Astrocyte (in vitro differentiated cells and primary cell): ENCODE measurements around the gene TTC7B. TPM values are rescaled to one million over a fixed set of nuclear protein-coding genes. Genes with fewer than 3 reads are reported as not detected.
"Not testable (repeated sequence)": the region's sequence is repeated elsewhere in the genome, so short reads cannot be mapped to it uniquely, and the experiment has no call there.

Source experiments
- DNase-seq: peaks from one replicate; pipeline ENCODE4 v3.0.0-alpha.2; 2010; ENCODE audit warnings: low read depth
- FAIRE-seq: peaks from 2 replicates; lab custom pipeline; 2011; peaks lifted over from hg19 to GRCh38; lab: Jason Lieb, UNC
- H2AFZ ChIP-seq: 2 replicates; pipeline ENCODE4 v1.6.0; 2012; ENCODE audit warnings: low read depth, low read length, inconsistent platforms
- H3K27ac ChIP-seq: 2 replicates; pipeline ENCODE4 v1.5.1; 2011; ENCODE audit warnings: low read depth, low read length, inconsistent platforms
- H3K27me3 ChIP-seq: 2 replicates; pipeline ENCODE4 v1.6.0; 2011; ENCODE audit warnings: low read length, inconsistent platforms; ENCODE audit not compliant: insufficient read depth
- H3K36me3 ChIP-seq: 2 replicates; pipeline ENCODE4 v1.5.1; 2011; ENCODE audit warnings: low read length, inconsistent platforms; ENCODE audit not compliant: insufficient read depth
- H3K4me1 ChIP-seq: 2 replicates; pipeline ENCODE4 v1.5.1; 2011; ENCODE audit warnings: low read length, inconsistent platforms; ENCODE audit not compliant: insufficient read depth
- H3K4me2 ChIP-seq: 2 replicates; pipeline ENCODE4 v1.6.0; 2012; ENCODE audit warnings: low read length, inconsistent platforms
- H3K4me3 ChIP-seq: 2 replicates; pipeline ENCODE4 v1.5.1; 2011; ENCODE audit warnings: low read depth, mild to moderate bottlenecking, low read length, inconsistent platforms; ENCODE audit not compliant: insufficient read depth
- H3K79me2 ChIP-seq: 2 replicates; pipeline ENCODE4 v1.6.0; 2012; ENCODE audit warnings: mild to moderate bottlenecking, low read length, inconsistent platforms; ENCODE audit not compliant: insufficient read depth
- H3K9ac ChIP-seq: 2 replicates; pipeline ENCODE4 v1.6.0; 2012; ENCODE audit warnings: mild to moderate bottlenecking, low read length, inconsistent platforms
- H3K9me3 ChIP-seq: 2 replicates; pipeline ENCODE4 v1.5.1; 2012; ENCODE audit warnings: low read depth, mild to moderate bottlenecking, low read length, inconsistent platforms; ENCODE audit not compliant: insufficient read depth
- H4K20me1 ChIP-seq: 2 replicates; pipeline ENCODE4 v1.6.0; 2012; ENCODE audit warnings: low read length, inconsistent platforms; ENCODE audit not compliant: insufficient read depth
- H3K27ac Mint-ChIP-seq: one replicate; pipeline ENCODE4 v1.8.0; 2021; ENCODE audit warnings: mild to moderate bottlenecking, mixed read lengths; ENCODE audit not compliant: unreplicated experiment
- H3K27me3 Mint-ChIP-seq: one replicate; pipeline ENCODE4 v1.8.0; 2021; ENCODE audit warnings: low read depth, mixed read lengths; ENCODE audit not compliant: unreplicated experiment
- H3K36me3 Mint-ChIP-seq: one replicate; pipeline ENCODE4 v1.8.0; 2021; ENCODE audit warnings: low read depth, mixed read lengths; ENCODE audit not compliant: unreplicated experiment
- H3K4me1 Mint-ChIP-seq: one replicate; pipeline ENCODE4 v1.8.0; 2021; ENCODE audit warnings: low read depth, mixed read lengths; ENCODE audit not compliant: unreplicated experiment
- H3K4me3 Mint-ChIP-seq: one replicate; pipeline ENCODE4 v1.8.0; 2021; ENCODE audit warnings: mild to moderate bottlenecking, moderate library complexity, mixed read lengths; ENCODE audit not compliant: unreplicated experiment
- H3K9me3 Mint-ChIP-seq: one replicate; pipeline ENCODE4 v1.8.0; 2021; ENCODE audit warnings: mild to moderate bottlenecking, mixed read lengths; ENCODE audit not compliant: unreplicated experiment
- CTCF ChIP-seq: IDR thresholded peaks from 2 replicates; pipeline ENCODE4 v1.5.1; 2011; ENCODE audit warnings: low read depth, mild to moderate bottlenecking, inconsistent platforms, low read length, moderate library complexity; ENCODE audit not compliant: insufficient read depth
- EZH2 ChIP-seq: IDR thresholded peaks from 2 replicates; pipeline ENCODE4 v1.6.1; 2012; ENCODE audit warnings: mild to moderate bottlenecking, low read length, inconsistent platforms; ENCODE audit not compliant: insufficient read depth
- total RNA-seq: library from RNA; stranded (reverse); gene quantifications from 2 replicates; pipeline ENCODE4 v1.2.1, GENCODE V29; 2021

TTC7B gene
- total RNA-seq, 1 donor from 2014 or later, result 42.1 TPM

GRCh38 chr14:90846511-90846910, 30.3 kb upstream of the TTC7B start:
- Histone ChIP-seq H3K9me3 (no peaks in the 10 kb centered on the region), H2AFZ (no peak overlapping the region), H3K27ac (no peak overlapping the region), H3K27me3 (no peaks in the 10 kb centered on the region), H4K20me1 (no peaks in the 10 kb centered on the region), H3K9ac (no peak overlapping the region), H3K36me3 (no peaks in the 10 kb centered on the region), H3K4me1 (peaks cover 8% of the 10 kb centered on the region), H3K4me2 (no peak overlapping the region), H3K4me3 (no peak overlapping the region), H3K79me2 (no peaks in the 10 kb centered on the region)
- H3K36me3 Mint-ChIP-seq, result no peaks in the 10 kb centered on the region
- no peak overlapping the region for H3K27ac Mint-ChIP-seq
- FAIRE-seq, result no peak
- peak; percentile 60 for DNase-seq
- peaks cover 1% of the 10 kb centered on the region for H3K27me3 Mint-ChIP-seq
- no peak for TF ChIP-seq EZH2
- no peak for TF ChIP-seq CTCF
- H3K4me3 Mint-ChIP-seq, result no peak overlapping the region
- peaks cover 20% of the 10 kb centered on the region for H3K4me1 Mint-ChIP-seq
- no peaks in the 10 kb centered on the region for H3K9me3 Mint-ChIP-seq

GRCh38 chr14:90844321-90844720, 28.1 kb upstream of the TTC7B start:
- no peak overlapping the region for H3K4me3 ChIP-seq
- no peaks in the 10 kb centered on the region for H3K27me3 ChIP-seq
- no peak overlapping the region for H3K4me2 ChIP-seq
- Mint-ChIP-seq H3K27ac (no peak overlapping the region), H3K36me3 (no peaks in the 10 kb centered on the region), H3K4me1 (peaks cover 5% of the 10 kb centered on the region), H3K4me3 (no peak overlapping the region), H3K27me3 (peaks cover 1% of the 10 kb centered on the region), H3K9me3 (peaks cover under 1% of the 10 kb centered on the region)
- H4K20me1 ChIP-seq, result no peaks in the 10 kb centered on the region
- no peak overlapping the region for H3K9ac ChIP-seq
- H3K9me3 ChIP-seq, result no peaks in the 10 kb centered on the region
- H2AFZ ChIP-seq, result no peak overlapping the region
- FAIRE-seq (no peak), DNase-seq (no peak)
- no peaks in the 10 kb centered on the region for H3K36me3 ChIP-seq
- H3K79me2 ChIP-seq, result no peaks in the 10 kb centered on the region
- H3K27ac ChIP-seq, result no peak overlapping the region
- no peaks in the 10 kb centered on the region for H3K4me1 ChIP-seq
- TF ChIP-seq EZH2, result no peak
- TF ChIP-seq CTCF, result no peak

- no peak overlapping the region for H3K9ac ChIP-seq
- H3K27ac ChIP-seq, result no peak overlapping the region
- Mint-ChIP-seq H3K36me3 (no peaks in the 10 kb centered on the region), H3K27ac (no peak overlapping the region), H3K9me3 (peaks cover 3% of the 10 kb centered on the region), H3K4me3 (no peak overlapping the region), H3K27me3 (peaks cover 1% of the 10 kb centered on the region), H3K4me1 (peaks cover 7% of the 10 kb centered on the region)
- H3K4me1 ChIP-seq, result no peaks in the 10 kb centered on the region
- H3K79me2 ChIP-seq, result no peaks in the 10 kb centered on the region
- no peaks in the 10 kb centered on the region for H3K36me3 ChIP-seq
- no peak overlapping the region for H3K4me3 ChIP-seq
- H4K20me1 ChIP-seq, result no peaks in the 10 kb centered on the region
- no peaks in the 10 kb centered on the region for H3K9me3 ChIP-seq
- H3K4me2 ChIP-seq, result no peak overlapping the region
- no peak for DNase-seq
- no peaks in the 10 kb centered on the region for H3K27me3 ChIP-seq
- FAIRE-seq, result no peak
- TF ChIP-seq EZH2 (no peak), CTCF (no peak)
- H2AFZ ChIP-seq, result no peak overlapping the region
Measured at GRCh38 chr14:90842726-90843125, 26.5 kb upstream of the TTC7B start.

GRCh38 chr14:90840667-90841066, 24.4 kb upstream of the TTC7B start:
- H3K79me2 ChIP-seq, H3K4me2 ChIP-seq, H3K27me3 ChIP-seq, H3K27ac ChIP-seq, H3K4me1 ChIP-seq, H3K36me3 ChIP-seq, H3K4me3 Mint-ChIP-seq, DNase-seq, H3K36me3 Mint-ChIP-seq, FAIRE-seq, H3K4me1 Mint-ChIP-seq, H4K20me1 ChIP-seq, H3K9ac ChIP-seq, H2AFZ ChIP-seq, H3K9me3 Mint-ChIP-seq, H3K27ac Mint-ChIP-seq, H3K9me3 ChIP-seq, H3K4me3 ChIP-seq, H3K27me3 Mint-ChIP-seq: not testable (repeated sequence)
